ENCODE results near the gene TTLL5.

- TF ChIP-seq, protein P1, sequence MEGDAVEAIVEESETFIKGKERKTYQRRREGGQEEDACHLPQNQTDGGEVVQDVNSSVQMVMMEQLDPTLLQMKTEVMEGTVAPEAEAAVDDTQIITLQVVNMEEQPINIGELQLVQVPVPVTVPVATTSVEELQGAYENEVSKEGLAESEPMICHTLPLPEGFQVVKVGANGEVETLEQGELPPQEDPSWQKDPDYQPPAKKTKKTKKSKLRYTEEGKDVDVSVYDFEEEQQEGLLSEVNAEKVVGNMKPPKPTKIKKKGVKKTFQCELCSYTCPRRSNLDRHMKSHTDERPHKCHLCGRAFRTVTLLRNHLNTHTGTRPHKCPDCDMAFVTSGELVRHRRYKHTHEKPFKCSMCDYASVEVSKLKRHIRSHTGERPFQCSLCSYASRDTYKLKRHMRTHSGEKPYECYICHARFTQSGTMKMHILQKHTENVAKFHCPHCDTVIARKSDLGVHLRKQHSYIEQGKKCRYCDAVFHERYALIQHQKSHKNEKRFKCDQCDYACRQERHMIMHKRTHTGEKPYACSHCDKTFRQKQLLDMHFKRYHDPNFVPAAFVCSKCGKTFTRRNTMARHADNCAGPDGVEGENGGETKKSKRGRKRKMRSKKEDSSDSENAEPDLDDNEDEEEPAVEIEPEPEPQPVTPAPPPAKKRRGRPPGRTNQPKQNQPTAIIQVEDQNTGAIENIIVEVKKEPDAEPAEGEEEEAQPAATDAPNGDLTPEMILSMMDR (conservative IDR thresholded peaks at IDR 0.05 in 1 of 2, IDR thresholded peaks at IDR 0.05 in 1 of 2; ENCODE audit: low read depth in 1 of 2, low read length in 2 of 2) = no peak
- no peak for TF ChIP-seq EZH2 (IDR thresholded peaks at IDR 0.05; ENCODE audit: low read length, missing control alignments)
Observed at GRCh38 chr14:75673345-75674035, 12.4 kb downstream of the TTLL5 start.
